T-helper 17 cell (primary cell): ENCODE results near the gene GRAMD1B. TPM values are rescaled to one million over a fixed set of nuclear protein-coding genes. Genes with fewer than 3 reads are reported as not detected.

Source experiments
- ATAC-seq: fragments of 150-1000 bp; cut with Tn5 transposase; 2 replicates; pipeline ENCODE4 v1.10.0; 2021; ENCODE audit warnings: mild to moderate bottlenecking, moderate library complexity
- DNase-seq, 3 donors: peaks; one replicate each; pipeline versions ENCODE4 v3.0.0 to v3.0.0-alpha.2; 2020 to 2021
- H3K9me3 ChIP-seq: one replicate; pipeline ENCODE4 v1.7.0; 2013; ENCODE audit warnings: low read length, mild to moderate bottlenecking; ENCODE audit not compliant: control insufficient read depth, poor library complexity, severe bottlenecking
- H3K27ac Mint-ChIP-seq: one replicate; pipeline ENCODE4 v1.8.0; 2022; ENCODE audit warnings: mild to moderate bottlenecking, moderate library complexity, mixed read lengths
- H3K27me3 Mint-ChIP-seq: one replicate; pipeline ENCODE4 v1.8.0; 2022; ENCODE audit warnings: mixed read lengths
- H3K36me3 Mint-ChIP-seq: one replicate; pipeline ENCODE4 v1.8.0; 2022; ENCODE audit warnings: low read depth, mixed read lengths
- H3K4me1 Mint-ChIP-seq: one replicate; pipeline ENCODE4 v1.8.0; 2022; ENCODE audit warnings: mild to moderate bottlenecking, mixed read lengths
- H3K4me3 Mint-ChIP-seq: one replicate; pipeline ENCODE4 v1.8.0; 2022; ENCODE audit warnings: mild to moderate bottlenecking, moderate library complexity, mixed read lengths
- total RNA-seq, 4 donors: library from RNA in 2 of 4; stranded (reverse) in 2 of 4; gene quantifications; one replicate each; pipeline ENCODE4 v1.2.3 and lab custom pipeline; 2022 to 2026

The GRAMD1B gene
- total RNA-seq, 2 donors from 2014 or later: 25.1 to 33.1 TPM

DNA sequence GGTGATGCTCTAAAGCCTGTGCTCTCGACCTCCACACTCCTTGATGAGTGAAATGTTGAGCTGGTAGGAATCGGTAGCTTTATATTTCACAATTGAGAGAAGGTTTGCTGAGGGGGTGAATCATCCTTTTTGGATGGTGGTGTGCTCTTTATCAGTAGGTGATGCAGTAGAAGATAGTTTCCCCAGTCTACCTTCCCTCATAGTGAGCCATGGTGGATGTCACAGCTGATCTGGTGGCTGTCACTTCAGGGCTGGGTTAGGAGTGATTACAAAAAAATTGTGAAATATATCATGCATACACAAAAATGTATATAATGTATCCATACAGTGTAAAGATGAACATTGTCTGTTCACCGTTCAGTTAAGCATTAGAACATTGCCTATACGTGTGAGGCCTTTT lies 105.3 kb downstream of the GRAMD1B start:
- no peak overlapping the region for H3K27ac Mint-ChIP-seq
- H3K9me3 ChIP-seq: no peaks in the 10 kb centered on the region
- H3K27me3 Mint-ChIP-seq: no peaks in the 10 kb centered on the region
- peaks cover 20% of the 10 kb centered on the region for H3K4me1 Mint-ChIP-seq
- no peak overlapping the region for H3K4me3 Mint-ChIP-seq
- ATAC-seq: no peak
- no peaks in the 10 kb centered on the region for H3K36me3 Mint-ChIP-seq
- no peak for DNase-seq

DNA sequence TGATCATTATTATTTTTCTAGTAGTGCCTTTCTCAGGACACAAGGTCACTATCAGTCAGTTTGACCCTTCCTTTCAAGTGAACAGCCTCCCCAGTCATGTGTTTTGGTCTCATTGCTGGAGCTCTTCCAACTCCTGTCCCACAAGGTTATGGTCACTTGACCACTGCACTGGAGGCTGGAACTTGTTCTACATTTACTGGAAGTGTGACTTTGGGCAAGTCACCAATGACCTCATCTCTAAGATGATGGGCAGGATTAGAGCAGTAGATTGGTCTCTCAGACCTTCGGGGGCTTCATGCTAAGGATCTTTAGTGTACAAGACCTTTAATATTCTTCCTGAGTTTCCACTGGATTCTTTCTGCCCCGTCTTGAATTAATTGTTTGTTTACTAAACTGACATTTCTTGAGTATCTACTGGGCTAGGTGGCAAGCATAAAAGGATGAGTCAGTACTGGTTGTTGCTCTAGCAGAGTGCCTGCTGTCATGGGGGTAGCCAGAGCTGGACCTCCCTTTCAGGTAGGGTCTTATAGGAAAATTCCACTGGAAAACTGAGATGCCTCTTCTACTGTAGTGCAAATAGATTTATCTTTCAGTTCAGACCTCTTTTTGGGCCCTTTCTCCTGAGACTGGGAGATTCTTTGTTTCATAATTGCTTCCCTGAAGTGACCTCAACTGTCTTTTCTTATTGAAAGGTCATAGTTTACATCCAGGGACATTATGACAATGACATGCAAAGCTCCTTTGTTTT lies 106.8 kb downstream of the GRAMD1B start:
- ATAC-seq (no peak), DNase-seq (no peak)
- Mint-ChIP-seq H3K4me1 (peaks cover 17% of the 10 kb centered on the region), H3K27ac (no peak overlapping the region), H3K27me3 (no peaks in the 10 kb centered on the region), H3K36me3 (no peaks in the 10 kb centered on the region), H3K4me3 (no peak overlapping the region)
- H3K9me3 ChIP-seq: no peaks in the 10 kb centered on the region

DNA sequence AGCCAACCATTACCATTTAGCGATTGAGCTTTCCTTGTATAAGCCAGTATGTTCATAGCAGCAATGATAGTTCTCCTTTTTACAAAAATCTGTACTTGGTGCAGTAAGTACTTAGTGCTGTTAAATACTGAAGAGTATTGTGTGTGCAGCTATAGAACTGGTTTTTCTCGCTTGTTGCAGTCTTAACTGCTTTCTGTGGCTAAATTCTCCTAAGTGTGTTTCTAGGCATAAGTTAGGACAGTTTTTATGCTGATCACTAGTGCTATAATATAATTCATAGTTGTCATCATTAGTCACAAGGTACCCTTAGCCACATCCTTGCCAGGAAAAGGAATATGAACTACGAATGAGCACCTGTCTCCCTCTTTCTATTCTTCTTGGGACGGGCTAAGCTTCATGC lies 107.7 kb downstream of the GRAMD1B start:
- no peaks in the 10 kb centered on the region for H3K36me3 Mint-ChIP-seq
- no peaks in the 10 kb centered on the region for H3K27me3 Mint-ChIP-seq
- no peaks in the 10 kb centered on the region for H3K9me3 ChIP-seq
- no peak for ATAC-seq
- no peak overlapping the region for H3K4me3 Mint-ChIP-seq
- no peak overlapping the region for H3K27ac Mint-ChIP-seq
- no peak for DNase-seq
- H3K4me1 Mint-ChIP-seq: peaks cover 17% of the 10 kb centered on the region

DNA sequence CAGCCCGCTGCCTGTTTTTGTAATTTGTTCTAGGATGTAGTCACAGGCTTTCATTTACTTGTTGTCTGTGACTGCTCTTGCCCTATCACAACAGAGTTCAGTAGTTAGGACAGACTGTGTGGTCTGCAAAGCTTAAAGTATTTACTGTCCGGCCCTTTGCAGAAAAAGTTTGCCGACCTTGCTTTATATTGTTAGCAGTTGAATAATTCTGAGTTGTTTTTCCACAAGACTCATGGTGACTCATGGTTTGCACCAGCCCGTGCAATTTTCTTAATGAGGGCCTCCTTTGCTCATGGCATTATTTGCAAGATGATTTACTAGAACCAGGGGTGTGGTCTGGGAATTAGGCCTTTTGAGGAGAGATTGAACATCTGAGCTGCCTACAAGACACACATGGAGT lies 113.7 kb downstream of the GRAMD1B start:
- Mint-ChIP-seq H3K36me3 (no peaks in the 10 kb centered on the region), H3K27ac (no peak overlapping the region), H3K4me3 (no peak overlapping the region), H3K27me3 (no peaks in the 10 kb centered on the region), H3K4me1 (peaks cover 15% of the 10 kb centered on the region)
- DNase-seq (no peak), ATAC-seq (no peak)
- no peaks in the 10 kb centered on the region for H3K9me3 ChIP-seq

DNA sequence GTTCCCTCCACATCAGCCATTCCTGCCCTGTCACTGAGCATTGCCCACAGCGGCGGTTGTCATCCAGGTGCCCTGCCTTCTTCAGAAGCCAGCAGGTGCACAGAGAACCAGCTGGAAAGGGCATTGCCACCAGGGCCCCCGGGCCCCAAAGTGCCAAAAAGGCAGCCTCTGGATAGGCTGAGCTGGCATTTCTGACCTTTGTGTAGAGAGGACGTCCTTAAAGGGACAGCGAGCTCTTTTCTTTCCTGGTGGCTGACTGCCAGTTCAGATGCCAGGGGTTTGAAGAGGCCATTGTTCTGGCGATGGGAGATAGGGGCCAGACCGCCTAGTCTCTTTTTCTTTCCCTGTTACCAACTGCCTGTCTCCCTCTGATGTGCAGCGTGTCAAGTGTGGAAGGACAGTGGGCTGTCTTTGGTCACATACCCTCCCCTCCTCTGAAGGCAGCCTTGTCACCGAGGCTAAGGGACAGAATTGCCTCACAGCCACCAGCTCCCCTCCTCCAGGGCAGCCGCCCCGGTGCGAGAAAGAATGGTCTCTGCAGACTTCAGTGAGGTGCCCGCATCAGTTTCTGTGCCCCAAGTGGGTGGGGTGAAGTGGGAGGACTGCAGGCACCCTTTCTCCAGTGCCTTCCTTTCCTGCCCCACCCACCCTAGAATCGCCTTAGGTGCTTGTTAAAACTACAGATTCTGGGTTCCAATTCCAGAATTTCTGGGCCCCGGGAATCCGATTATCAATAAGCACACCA lies 114.7 kb downstream of the GRAMD1B start:
- peak overlapping the region; percentile 39 for H3K27ac Mint-ChIP-seq
- ATAC-seq (no peak), DNase-seq (no peak)
- peaks cover 14% of the 10 kb centered on the region for H3K4me1 Mint-ChIP-seq
- H3K36me3 Mint-ChIP-seq: no peaks in the 10 kb centered on the region
- no peaks in the 10 kb centered on the region for H3K27me3 Mint-ChIP-seq
- H3K9me3 ChIP-seq: no peaks in the 10 kb centered on the region
- no peak overlapping the region for H3K4me3 Mint-ChIP-seq

DNA sequence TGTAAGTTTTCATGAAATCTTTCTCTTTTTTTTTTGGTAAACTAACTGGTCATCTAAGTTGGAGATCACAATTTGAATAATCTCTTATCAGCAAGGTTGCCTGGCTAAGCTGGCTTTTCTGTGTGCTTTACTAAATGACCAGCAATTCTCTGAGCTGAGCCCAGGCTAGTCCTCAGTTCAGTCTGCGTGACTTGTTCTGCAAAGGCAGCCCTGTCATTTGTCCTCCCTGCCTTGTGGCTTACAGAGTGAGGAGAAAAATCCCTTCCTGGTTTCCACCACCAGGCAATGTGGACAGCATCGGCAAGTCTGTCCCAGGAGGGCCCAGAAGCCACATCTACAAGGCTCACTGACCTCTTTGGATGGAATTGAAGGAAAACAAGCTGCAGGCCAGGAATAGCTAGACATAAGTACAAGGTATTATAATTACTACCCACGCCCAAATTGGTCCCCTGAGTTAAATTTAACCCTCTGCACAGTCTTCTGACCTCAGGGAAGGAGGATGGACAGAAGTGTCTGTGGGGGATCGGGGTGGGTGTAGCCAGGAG lies 115.7 kb downstream of the GRAMD1B start:
- no peak for ATAC-seq

DNA sequence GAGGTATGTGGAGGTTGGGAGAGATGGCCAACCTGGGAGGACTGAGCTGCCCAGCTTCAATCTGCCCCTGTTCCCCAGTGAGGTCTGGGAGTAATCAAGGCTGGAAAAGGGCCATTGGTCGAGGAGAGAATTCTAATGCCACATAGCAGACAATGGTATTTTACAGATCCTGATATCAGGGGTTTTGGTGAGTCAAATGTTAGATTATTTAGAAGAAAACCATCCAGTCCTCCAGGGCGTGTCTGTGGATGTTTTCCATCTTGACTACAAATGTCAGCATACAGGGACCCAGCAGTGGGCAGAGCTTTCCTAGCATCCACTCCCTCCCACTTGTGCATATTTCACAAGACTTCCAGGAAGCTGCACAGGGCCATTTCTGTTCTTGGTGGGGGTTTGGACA lies 116.4 kb downstream of the GRAMD1B start:
- H3K4me1 Mint-ChIP-seq: peaks cover 14% of the 10 kb centered on the region
- H3K27ac Mint-ChIP-seq: no peak overlapping the region
- H3K4me3 Mint-ChIP-seq: no peak overlapping the region
- H3K27me3 Mint-ChIP-seq: no peaks in the 10 kb centered on the region
- DNase-seq (no peak), ATAC-seq (no peak)
- H3K9me3 ChIP-seq: no peaks in the 10 kb centered on the region
- H3K36me3 Mint-ChIP-seq: no peaks in the 10 kb centered on the region

More for the DNA sequence above, 115.7 kb downstream of the GRAMD1B start:
- Mint-ChIP-seq H3K36me3 (no peaks in the 10 kb centered on the region), H3K4me3 (no peak overlapping the region), H3K27ac (no peak overlapping the region), H3K27me3 (no peaks in the 10 kb centered on the region), H3K4me1 (peaks cover 14% of the 10 kb centered on the region)
- no peak for DNase-seq
- no peaks in the 10 kb centered on the region for H3K9me3 ChIP-seq

DNA sequence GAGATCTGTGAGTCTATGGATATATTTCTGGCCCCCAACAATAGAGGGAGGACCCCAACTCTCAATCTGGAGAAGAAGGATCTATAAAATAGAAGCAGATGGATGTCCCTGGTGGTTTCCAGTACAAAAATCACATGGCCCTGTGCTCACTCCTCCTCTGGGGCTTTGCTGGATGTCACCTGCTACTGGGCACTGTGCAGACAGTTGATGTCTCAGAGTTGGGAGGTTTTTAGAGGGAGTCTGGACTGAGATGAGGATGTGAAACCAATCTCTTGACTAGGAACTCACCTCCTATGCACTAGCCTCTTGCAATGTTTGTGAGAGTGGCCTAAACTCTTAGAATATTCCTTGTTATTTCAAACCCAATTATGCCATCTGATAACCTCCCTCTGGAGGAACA lies 117.1 kb downstream of the GRAMD1B start:
- Mint-ChIP-seq H3K36me3 (no peaks in the 10 kb centered on the region), H3K4me1 (peaks cover 14% of the 10 kb centered on the region), H3K27me3 (no peaks in the 10 kb centered on the region), H3K27ac (no peak overlapping the region), H3K4me3 (no peak overlapping the region)
- ATAC-seq: no peak
- no peaks in the 10 kb centered on the region for H3K9me3 ChIP-seq
- DNase-seq: no peak

DNA sequence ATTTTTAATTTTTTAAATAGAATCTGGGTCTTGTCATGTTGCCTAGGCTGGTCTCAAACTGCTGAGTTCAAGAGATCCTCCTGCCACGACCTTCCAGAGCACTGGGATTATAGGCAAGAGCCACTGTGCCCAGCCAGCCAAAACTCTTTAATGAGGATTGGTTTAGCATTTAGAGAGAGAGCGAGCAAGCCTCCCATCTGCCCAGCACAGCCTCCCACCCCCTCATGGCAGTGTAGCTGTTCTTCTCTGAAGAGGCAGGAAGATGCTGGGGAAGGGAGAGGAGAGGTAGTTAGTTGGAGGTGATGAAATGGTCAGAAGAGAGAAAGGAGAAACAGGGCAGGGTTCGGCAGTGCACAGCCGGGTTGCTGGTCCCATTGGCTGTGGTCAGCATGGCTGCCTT lies 118.7 kb downstream of the GRAMD1B start:
- H3K36me3 Mint-ChIP-seq: no peaks in the 10 kb centered on the region
- no peak overlapping the region for H3K4me3 Mint-ChIP-seq
- no peaks in the 10 kb centered on the region for H3K27me3 Mint-ChIP-seq
- H3K4me1 Mint-ChIP-seq: peaks cover 16% of the 10 kb centered on the region
- no peak overlapping the region for H3K27ac Mint-ChIP-seq
- H3K9me3 ChIP-seq: no peaks in the 10 kb centered on the region
- ATAC-seq (no peak), DNase-seq (no peak)

DNA sequence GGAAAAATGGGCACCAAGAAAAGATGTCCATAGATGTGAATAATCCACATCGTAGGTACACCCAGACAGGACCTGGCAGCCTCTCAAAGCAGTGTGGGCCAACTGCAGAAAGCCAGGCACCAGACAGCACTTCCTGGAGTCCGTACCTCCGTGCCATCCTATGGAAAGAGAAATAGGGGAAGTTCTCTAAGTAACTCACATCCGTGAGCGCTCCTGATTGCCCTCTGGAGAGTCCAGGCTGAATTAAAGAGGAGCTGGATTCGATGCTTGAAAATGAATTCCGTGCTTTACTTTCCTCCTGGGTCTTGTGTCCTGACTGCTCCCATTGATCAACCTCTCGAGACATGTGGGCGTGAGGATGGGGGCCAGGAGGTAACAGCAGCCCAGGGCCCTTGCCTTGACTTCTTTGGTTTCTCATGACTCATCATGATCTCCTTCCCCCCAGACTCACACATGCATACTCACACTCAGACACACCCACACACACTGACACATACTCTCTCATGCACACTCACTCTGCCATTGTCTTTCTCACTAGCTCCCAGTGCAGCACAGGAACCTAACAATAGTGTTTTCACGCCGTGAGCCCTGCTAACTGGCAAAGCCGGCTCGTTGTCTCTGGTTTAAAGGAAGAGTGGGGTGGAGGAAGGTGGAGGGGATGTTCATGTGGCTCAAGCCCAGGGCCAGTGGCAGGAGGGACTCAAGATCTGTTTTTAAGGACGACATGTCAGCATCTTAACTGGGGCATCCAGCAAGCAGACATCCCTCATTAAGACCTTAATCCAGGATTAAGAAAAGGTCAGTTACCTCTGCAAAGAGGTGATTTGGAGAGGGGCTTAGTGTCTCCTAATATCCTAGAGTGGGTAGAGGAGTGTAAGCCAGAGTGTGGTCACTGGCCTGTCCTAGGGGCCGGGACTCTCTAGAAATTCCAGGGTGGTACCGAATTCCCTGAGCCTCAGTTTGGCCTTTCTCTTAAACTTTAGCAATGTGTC lies 120.2 kb downstream of the GRAMD1B start:
- no peak for ATAC-seq
- Mint-ChIP-seq H3K4me3 (no peak overlapping the region), H3K36me3 (no peaks in the 10 kb centered on the region), H3K27me3 (no peaks in the 10 kb centered on the region), H3K4me1 (peaks cover 16% of the 10 kb centered on the region), H3K27ac (peak overlapping the region; percentile 60)
- DNase-seq: no peak
- H3K9me3 ChIP-seq: no peaks in the 10 kb centered on the region

DNA sequence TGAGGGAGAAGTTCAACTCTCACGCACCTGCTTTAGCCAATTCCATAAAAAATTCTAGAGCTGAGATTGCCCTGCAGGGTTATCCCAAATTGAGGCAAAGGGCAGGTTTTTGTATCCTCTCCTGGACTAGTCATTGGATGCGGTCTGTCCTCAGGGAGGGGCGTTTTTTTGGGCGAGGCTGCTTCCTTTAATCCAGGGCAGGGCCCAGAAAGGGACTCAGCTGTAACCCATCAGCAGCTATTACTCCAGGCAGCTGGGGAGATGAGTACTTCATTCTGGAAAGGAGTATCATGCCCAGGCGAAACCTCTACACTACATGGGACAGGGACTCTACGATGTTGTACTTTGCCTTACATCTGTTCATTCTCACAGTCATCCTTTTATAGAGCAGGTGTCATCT lies 121.0 kb downstream of the GRAMD1B start:
- H3K27me3 Mint-ChIP-seq: no peaks in the 10 kb centered on the region
- peaks cover 16% of the 10 kb centered on the region for H3K4me1 Mint-ChIP-seq
- no peak overlapping the region for H3K27ac Mint-ChIP-seq
- H3K36me3 Mint-ChIP-seq: no peaks in the 10 kb centered on the region
- no peaks in the 10 kb centered on the region for H3K9me3 ChIP-seq
- H3K4me3 Mint-ChIP-seq: no peak overlapping the region
- DNase-seq: no peak
- no peak for ATAC-seq

DNA sequence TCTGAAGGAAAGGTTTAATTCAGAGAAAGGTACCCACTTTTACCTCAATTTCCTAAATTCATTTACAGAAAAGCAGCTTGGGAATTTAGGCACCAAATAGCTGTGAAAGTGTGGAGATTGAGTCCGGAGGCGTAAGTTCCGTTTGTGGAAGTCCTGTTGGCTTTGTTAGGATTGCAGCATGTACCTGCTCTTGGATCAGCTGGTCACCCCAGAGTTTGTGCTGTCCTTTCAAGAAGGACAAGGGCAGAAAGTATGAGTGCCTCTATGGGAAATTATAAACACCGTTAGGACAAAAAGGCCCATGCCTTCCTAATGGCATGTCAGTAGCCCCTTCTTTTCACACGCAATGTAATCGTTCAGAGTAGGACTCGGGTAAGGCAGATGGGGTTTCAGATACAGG lies 126.6 kb downstream of the GRAMD1B start:
- no peak for ATAC-seq
- Mint-ChIP-seq H3K36me3 (no peaks in the 10 kb centered on the region), H3K4me1 (peaks cover 18% of the 10 kb centered on the region), H3K27ac (no peak overlapping the region), H3K4me3 (no peak overlapping the region), H3K27me3 (no peaks in the 10 kb centered on the region)
- H3K9me3 ChIP-seq: no peaks in the 10 kb centered on the region
- no peak for DNase-seq
